ENCODE data around the gene FTCDNL1.

FTCDNL1 gene

GRCh38 chr2:199756743-199757142, 94.2 kb downstream of the FTCDNL1 start:
- DNase-seq: no peak
- intact Hi-C loops (cut with DNase I): no loop called here

GRCh38 chr2:199756211-199756610, 94.8 kb downstream of the FTCDNL1 start:
- intact Hi-C loops (cut with DNase I): no loop called here

DNA sequence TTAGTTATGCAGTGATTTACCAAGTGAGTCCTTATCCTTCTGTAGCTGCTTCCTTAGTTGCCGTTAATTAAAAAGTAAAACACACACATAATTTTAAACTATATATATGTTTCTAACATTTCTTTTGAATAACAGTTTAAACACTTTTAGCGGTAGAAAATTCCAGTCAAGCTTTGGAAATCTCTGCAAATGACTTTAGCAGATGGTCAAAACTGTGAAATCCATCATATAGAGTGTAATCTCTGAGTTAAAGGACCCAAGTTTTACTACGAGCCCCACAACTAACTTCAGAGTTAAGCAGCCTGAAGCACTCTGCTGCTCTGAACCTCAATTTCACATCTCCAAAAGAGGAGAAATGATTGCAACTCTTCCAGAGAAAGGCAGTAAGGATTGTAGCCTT, 96.2 kb downstream of the FTCDNL1 start:
- intact Hi-C loops (cut with DNase I): no loop called here
- no peak for DNase-seq

More at GRCh38 chr2:199756211-199756610, 94.8 kb downstream of the FTCDNL1 start:
- DNase-seq: no peak

DNA sequence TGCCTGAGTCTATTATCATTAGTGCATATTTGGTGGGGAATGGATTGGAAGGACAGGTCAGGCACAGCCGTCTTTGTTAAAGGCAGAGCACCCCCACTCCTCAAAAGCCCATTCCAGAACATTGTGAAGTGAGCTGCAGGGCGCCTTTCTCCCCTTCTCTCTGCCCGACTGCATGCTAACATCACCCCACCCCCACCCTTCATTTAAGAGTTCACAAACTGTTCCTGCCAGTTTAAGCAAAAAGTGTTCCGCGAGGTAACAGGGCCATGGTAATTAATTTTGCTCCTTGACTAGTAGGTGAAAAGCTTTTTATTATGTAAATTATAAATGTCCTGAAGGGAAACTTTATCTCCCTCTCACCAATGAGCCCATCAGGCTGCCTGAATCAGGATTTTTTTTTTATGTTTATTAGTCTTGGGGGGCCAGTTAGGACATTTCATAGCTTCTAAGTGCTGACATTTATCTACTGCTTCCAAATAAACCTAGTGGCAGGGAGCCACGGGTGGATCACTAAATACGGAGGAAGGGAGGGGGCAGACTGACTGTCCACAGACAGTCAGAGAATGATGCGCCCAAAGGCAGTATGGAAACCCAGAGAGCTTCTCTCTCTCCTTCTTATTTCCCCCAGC, 99.4 kb downstream of the FTCDNL1 start:
- intact Hi-C loops (cut with DNase I): no loop called here
- DNase-seq: no peak

DNA sequence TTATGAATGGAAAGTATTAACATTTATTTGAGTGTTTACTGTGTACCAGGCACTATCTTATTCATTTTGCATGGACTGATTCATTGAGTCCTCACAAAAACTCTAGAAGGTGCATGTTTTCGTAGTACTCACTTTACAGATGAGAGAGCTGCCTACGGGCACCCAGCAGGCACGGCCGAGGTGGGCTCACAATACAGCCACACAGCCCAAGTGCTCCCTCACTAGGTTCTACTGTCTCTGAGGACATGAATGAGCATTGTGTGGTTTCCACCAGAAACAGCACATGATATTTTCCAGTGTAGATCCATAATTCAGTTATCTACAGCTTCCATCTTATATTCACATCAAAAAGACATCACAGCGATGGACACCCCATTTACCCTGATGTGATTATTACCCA, 101.4 kb downstream of the FTCDNL1 start:
- intact Hi-C loops (cut with DNase I): no loop called here
- DNase-seq: no peak

- intact Hi-C loops (cut with DNase I): no loop called here
- no peak for DNase-seq
Measured at GRCh38 chr2:199744724-199745123, 106.3 kb downstream of the FTCDNL1 start.

DNA sequence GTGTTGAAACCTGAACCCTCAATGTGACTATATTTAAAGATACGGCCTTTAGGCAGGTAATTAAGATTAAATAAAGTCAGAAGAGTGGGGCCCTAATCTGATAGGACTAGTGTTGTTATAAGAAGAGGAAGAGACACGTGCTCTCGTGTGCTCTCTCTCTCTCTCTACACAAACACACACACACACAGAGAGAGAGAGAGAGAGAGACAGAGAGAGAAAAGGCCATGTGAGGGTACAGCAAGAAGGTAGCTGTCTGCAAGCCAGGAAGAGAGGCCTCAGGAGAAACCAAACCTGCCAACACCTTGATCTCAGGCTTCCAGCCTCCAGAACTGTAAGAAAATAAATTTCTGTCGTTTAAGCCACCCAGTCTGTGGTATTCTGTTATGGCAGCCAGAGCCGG, 106.7 kb downstream of the FTCDNL1 start:
- DNase-seq: no peak
- intact Hi-C loops (cut with DNase I): no loop called here

DNA sequence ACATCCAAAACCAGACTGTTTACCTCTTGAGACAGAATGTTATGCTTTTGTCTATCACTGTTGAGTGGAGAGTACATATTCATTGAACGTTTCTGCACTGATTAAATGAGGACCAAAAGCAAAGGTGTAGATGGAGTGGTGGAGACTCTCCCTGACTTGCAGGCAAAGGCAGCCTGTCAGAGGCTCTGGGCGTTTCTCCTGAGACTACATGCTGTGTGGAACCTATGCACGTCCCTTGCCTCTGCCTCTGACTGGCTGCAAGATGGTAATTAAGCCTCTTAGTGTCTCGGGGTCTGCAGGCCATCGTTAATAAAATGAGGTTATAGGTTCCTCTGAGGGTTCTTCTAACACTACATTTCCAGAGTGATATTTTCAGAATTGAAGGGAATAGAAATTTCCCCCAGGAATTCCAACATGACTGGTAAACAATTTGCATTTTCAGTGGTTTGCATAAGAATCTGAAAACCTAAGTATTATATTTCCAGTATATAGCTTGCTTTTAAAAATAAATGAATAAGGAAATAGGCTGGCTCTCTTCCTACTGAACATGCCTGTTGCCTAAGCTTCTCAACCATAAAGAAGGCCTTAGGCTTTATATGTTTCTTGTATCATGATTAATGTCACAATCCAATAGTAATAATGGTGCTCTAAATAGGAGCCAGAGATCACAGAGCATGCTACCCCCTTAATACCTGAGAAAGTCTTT, 107.4 kb downstream of the FTCDNL1 start:
- DNase-seq: no peak
- intact Hi-C loops (cut with DNase I): no loop called here

- DNase-seq: no peak
- intact Hi-C loops (cut with DNase I): no loop called here
Measured at GRCh38 chr2:199742884-199743283, 108.1 kb downstream of the FTCDNL1 start.

DNA sequence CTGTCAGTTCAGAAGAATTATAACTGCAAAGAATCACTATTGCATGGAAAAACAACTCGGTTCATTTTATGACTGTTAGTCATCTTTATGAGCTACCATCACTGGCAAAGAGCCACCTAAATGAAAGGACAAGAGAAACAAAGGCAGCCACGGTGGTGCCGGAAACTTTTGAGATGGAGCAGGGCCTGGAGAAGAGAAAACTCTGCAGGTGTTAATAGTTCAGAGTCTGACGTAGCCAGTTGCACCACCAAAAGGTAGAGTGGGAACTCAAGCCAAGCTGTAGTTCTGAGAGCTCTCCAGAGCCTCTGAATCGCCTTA, 110.9 kb downstream of the FTCDNL1 start:
- intact Hi-C loops (cut with DNase I): no loop called here
- DNase-seq: no peak

- DNase-seq: peak; percentile 46 to 94 (median 84)
- intact Hi-C loops (cut with DNase I): loop anchor here (10.0 kb wide), 1 partner anchor 1425 kb away; no protein-coding TSS in a partner anchor
Measured at GRCh38 chr2:199739413-199740110, 111.4 kb downstream of the FTCDNL1 start.

- no peak for DNase-seq
- intact Hi-C loops (cut with DNase I): loop anchor here (10.0 kb wide), 1 partner anchor 1424 kb away; no protein-coding TSS in a partner anchor
Measured at GRCh38 chr2:199738727-199739412, 112.1 kb downstream of the FTCDNL1 start.

GRCh38 chr2:199734651-199735050, 116.3 kb downstream of the FTCDNL1 start:
- intact Hi-C loops (cut with DNase I): loop anchor here (10.0 kb wide), 1 partner anchor 1420 kb away; no protein-coding TSS in a partner anchor
- DNase-seq: no peak

GRCh38 chr2:199734011-199734410, 117.0 kb downstream of the FTCDNL1 start:
- DNase-seq: no peak
- intact Hi-C loops (cut with DNase I): loop anchor here (10.0 kb wide), 1 partner anchor 1419 kb away; no protein-coding TSS in a partner anchor

- intact Hi-C loops (cut with DNase I): no loop called here
Measured at GRCh38 chr2:199727801-199728200, 123.2 kb downstream of the FTCDNL1 start.

GRCh38 chr2:199727306-199727705, 123.7 kb downstream of the FTCDNL1 start:
- DNase-seq: no peak
- intact Hi-C loops (cut with DNase I): no loop called here

More at GRCh38 chr2:199727801-199728200, 123.2 kb downstream of the FTCDNL1 start:
- DNase-seq: no peak

DNA sequence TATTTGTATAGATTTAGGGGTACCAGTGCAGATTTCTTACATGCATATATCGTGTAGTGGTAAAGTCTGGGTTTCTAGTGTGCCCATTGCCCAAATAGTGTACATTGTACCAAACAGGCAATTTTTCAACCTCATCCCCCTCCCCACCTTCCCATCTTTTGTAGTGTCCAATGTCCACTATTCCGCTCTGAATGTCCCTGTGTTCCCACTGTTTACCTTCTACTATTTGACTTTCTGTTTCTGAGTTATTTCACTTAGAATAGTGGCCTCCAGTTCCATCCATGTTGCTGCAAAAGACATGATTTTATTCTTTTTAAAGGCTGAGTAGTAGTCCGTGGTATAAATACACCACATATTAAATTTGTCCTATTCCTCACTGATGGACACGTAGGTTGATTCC, 132.9 kb downstream of the FTCDNL1 start:
- no peak for DNase-seq
- intact Hi-C loops (cut with DNase I): no loop called here

GRCh38 chr2:199717587-199717907, 133.4 kb downstream of the FTCDNL1 start:
- intact Hi-C loops (cut with DNase I): no loop called here
- DNase-seq: no peak

DNA sequence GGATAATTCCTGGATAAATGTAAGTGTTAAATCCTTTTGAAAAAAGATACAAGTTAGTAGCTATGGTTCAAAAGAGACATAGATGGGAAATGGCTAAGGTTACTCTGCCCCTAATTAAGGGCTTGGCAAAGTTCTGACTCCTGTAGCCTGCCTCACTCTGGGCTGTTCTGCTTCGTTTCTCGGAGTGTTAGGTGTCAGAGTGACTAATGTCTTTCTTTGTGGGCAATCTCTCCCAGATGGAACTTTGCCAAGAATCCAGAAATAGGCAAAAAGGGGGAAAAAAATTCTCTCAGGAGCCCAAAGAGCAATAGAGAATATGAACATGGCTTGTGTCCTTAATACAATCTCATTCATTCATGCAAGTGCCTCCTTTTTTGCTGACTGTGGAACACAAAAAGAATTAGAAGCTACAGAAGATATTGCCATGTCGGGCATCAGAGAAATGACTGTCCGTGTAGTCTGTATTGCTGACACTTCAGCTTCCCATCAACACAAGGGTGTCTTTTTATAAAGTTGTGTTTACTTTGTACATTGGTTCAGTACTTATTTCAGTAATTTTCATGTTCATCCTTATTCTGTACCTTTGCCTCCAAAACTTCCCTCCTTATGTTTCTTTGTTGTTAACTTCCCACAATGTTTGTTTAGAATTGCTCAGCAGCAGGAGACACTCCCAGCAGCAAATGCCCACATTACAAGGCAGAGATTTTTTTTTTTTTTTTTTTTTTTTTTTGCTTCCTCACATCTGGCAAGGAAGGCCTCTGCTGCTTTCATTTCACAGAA, 134.0 kb downstream of the FTCDNL1 start:
- DNase-seq: peak in 1 of 42 donors; percentile 59
- intact Hi-C loops (cut with DNase I): no loop called here
